Activated CD8-positive, alpha-beta memory T cell treated with anti-CD3 and anti-CD28 coated beads, Interleukin-2, amount 10 ng/mL, durations not matched to agents 7 days and 5 days (primary cell): ENCODE results near the gene UNC119B. TPM values are rescaled to one million over a fixed set of nuclear protein-coding genes. Genes with fewer than 3 reads are reported as not detected.

Source experiments
- ATAC-seq: fragments of 150-1000 bp; cut with Tn5 transposase; one replicate; pipeline ENCODE4 v1.10.0; 2021; ENCODE audit warnings: moderate library complexity
- CTCF ChIA-PET: fragments of 350-600 bp; sonication (Branson Sonifier 250); formaldehyde crosslinking; loops from one replicate; lab custom pipeline; 2021; ENCODE audit warnings: antibody characterized with exemption; lab: Charles Lee
- DNase-seq: peaks from one replicate; pipeline ENCODE4 v3.0.0-alpha.2; 2020
- H3K27ac Mint-ChIP-seq: one replicate; pipeline ENCODE4 v1.8.0; 2021; ENCODE audit warnings: mild to moderate bottlenecking, mixed read lengths
- H3K27me3 Mint-ChIP-seq: one replicate; pipeline ENCODE4 v1.8.0; 2021; ENCODE audit warnings: mixed read lengths
- H3K36me3 Mint-ChIP-seq: one replicate; pipeline ENCODE4 v1.8.0; 2021; ENCODE audit warnings: mild to moderate bottlenecking, mixed read lengths
- H3K4me1 Mint-ChIP-seq: one replicate; pipeline ENCODE4 v1.8.0; 2021; ENCODE audit warnings: mixed read lengths
- H3K4me3 Mint-ChIP-seq: one replicate; pipeline ENCODE4 v1.8.0; 2021; ENCODE audit warnings: mild to moderate bottlenecking, moderate library complexity, mixed read lengths
- H3K9me3 Mint-ChIP-seq: one replicate; pipeline ENCODE4 v1.8.0; 2022; ENCODE audit warnings: low read depth, mixed read lengths
- total RNA-seq, 2 experiments: library from RNA; stranded (reverse); gene quantifications; one replicate each; pipeline ENCODE4 v1.2.3, GENCODE V29; 2021

Gene UNC119B
- total RNA-seq, 2 experiments from 2014 or later, result 15.9 to 22.9 TPM

DNA sequence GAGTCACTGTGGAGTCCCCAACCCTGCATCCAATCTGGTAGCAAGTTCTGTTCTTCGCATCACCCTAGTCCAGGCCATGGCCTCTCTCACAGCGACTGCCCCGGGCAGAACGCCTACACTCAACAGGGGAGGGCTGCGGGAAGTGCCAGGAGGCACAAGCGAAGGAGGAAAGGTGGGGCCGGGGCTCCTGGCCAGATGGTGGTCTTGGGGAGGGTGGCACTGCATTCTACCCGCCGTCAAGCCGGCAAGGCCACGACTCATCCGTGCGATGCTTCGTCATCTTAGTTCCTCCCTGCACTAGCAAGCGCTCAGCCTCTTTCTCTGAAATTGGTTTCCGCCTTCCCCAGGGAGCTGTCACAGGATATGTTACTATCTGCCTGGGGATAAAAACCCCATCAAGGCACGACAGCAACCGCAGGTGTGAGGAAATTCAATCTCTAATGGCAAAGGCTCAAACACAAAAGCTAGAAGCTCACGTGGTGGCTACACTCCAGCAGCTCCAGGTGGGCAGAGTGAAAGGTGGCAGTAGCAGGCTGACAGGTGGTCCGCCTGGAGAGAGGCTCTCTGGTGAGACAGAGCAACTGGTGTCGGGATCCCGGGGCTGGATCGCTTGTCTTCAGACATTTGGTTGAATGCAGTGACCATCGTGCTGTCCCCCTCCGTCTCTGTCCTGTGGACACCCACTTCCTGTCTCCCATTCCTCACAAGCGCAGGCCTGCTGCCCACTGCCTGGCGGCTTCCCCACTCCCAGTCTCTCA, 49.5 kb downstream of the UNC119B start:
- H3K36me3 Mint-ChIP-seq, result peaks cover 10% of the 10 kb centered on the region
- no peaks in the 10 kb centered on the region for H3K4me1 Mint-ChIP-seq
- DNase-seq, result no peak
- no peak for ATAC-seq
- no peak overlapping the region for H3K27ac Mint-ChIP-seq
- H3K27me3 Mint-ChIP-seq, result no peaks in the 10 kb centered on the region
- CTCF ChIA-PET, result no interaction called here
- no peak overlapping the region for H3K4me3 Mint-ChIP-seq
- H3K9me3 Mint-ChIP-seq, result peaks cover 4% of the 10 kb centered on the region

DNA sequence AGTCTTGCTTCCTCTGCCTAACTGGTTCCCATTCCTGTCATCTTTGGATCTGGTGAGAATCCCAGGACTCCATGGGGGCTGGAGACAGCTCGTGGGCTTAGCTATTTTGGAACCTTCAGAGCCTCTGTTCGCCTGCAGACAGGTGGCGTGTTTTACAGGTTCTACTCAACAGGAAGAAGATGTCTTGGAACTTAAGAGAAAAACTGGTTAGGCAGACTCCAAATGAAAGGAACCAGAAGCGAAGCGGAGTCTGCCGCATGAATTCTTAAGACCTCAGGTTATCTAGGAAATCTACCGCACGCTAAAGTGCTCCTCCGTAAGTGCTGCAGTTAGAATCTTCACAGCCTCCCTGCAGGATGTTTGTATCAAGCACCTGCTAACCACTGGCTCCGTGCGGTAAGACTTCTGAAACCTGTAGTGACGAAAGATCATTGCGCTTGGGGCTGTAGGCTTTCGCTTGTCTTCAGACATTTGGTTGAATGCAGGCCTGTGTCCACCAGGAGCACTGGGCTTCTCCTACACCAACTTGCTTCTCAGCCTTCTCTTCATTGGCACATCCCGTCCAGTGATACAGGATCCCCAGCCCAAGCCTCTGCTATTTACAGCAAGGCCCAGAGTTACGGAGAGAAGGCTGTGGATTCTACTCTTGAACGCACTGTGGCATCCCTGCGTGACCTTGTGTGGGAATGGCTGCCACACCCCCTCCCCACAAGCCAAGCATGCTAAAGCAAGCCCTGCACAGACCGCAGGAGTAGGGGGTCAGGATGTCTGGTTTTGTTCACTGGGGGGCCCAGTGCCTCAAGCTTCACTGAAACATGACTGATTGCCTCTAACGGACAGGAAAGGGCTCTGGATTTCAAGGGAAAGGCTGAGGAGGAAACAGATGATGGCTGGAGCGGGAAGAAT, 50.3 kb downstream of the UNC119B start:
- DNase-seq, result no peak
- Mint-ChIP-seq H3K27me3 (no peaks in the 10 kb centered on the region), H3K4me1 (no peaks in the 10 kb centered on the region), H3K9me3 (no peaks in the 10 kb centered on the region), H3K27ac (no peak overlapping the region), H3K36me3 (peaks cover 4% of the 10 kb centered on the region), H3K4me3 (no peak overlapping the region)
- ATAC-seq, result no peak
- CTCF ChIA-PET, result interaction anchor here (1.0 to 1.3 kb wide), 2 partner anchors 112 to 211 kb away, joined by 3 read pairs; no protein-coding TSS in a partner anchor

DNA sequence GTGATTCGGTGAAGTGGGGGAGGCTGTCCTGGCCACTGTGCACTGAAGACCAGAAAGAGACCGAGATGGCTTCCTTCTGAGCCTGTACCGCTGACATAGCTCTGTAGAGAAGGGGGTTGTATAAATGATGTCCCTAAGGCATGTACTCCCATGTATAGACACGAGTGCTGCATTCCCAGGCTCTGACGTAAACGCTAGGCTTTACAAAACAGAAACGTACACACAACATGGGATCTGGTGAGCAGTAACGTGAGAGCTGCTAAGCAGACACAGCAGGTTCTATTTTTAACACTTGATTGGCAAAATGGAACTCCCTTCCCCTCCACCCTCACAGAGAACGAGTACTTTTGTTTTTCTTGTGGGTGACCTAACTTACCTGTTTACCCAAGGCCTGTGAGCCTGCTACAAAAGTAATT, 51.3 kb downstream of the UNC119B start:
- H3K36me3 Mint-ChIP-seq, result peaks cover 5% of the 10 kb centered on the region

DNA sequence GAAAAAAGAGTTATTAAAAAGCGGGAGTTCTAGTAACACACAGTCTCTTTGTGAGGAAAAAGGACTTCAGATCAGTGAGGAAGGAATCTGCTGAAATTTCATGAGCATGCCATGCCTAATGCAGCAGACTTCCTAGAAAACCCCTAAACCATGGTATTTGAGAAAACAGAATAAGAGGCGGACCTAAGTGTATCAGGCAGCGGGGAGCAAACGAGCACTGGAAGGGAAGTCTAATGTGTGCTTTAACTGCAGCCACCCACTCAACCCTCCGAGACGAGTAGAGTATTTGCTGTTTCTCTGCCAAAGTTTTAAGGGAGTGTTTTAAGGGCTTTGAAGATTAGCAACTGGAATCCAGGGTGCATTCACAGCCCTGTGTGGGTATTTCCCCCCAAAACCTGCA, 51.8 kb downstream of the UNC119B start:
- Mint-ChIP-seq H3K27ac (no peak overlapping the region), H3K27me3 (no peaks in the 10 kb centered on the region), H3K4me1 (no peaks in the 10 kb centered on the region), H3K4me3 (no peak overlapping the region), H3K36me3 (peaks cover 7% of the 10 kb centered on the region), H3K9me3 (no peaks in the 10 kb centered on the region)
- ATAC-seq (no peak), DNase-seq (no peak)
- CTCF ChIA-PET, result interaction anchor here (0.6 to 1.3 kb wide), 3 partner anchors 21 to 210 kb away, joined by 3 read pairs; no protein-coding TSS in a partner anchor

More for the DNA sequence above, 51.3 kb downstream of the UNC119B start:
- CTCF ChIA-PET, result interaction anchor here (0.6 to 1.3 kb wide), 3 partner anchors 21 to 210 kb away, joined by 3 read pairs; no protein-coding TSS in a partner anchor
- Mint-ChIP-seq H3K27ac (no peak overlapping the region), H3K27me3 (no peaks in the 10 kb centered on the region), H3K4me1 (no peaks in the 10 kb centered on the region), H3K9me3 (no peaks in the 10 kb centered on the region), H3K4me3 (no peak overlapping the region)
- no peak for DNase-seq
- ATAC-seq, result no peak

DNA sequence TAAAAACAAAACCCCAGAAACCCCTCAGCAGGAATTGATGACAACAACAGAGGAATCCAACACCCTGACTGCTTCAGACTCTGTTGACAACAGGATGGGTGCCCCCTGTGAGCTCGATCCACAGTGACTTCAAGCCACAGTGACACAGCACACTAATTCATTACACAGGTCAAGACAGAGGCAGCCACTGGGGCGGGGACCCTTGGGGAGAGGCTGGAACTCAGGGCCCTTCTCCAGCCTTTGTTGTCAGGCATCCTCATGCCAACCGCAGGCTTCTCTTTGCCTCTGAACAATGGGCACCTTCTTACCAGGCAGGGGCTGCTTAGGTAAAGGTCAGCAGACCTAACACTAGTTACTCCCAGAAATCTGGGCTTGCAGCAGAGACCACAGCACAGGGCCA, 53.0 kb downstream of the UNC119B start:
- CTCF ChIA-PET, result no interaction called here
- ATAC-seq (no peak), DNase-seq (no peak)
- H3K36me3 Mint-ChIP-seq, result peaks cover 7% of the 10 kb centered on the region
- no peak overlapping the region for H3K4me3 Mint-ChIP-seq
- no peaks in the 10 kb centered on the region for H3K9me3 Mint-ChIP-seq
- no peaks in the 10 kb centered on the region for H3K27me3 Mint-ChIP-seq
- H3K27ac Mint-ChIP-seq, result no peak overlapping the region
- no peaks in the 10 kb centered on the region for H3K4me1 Mint-ChIP-seq

DNA sequence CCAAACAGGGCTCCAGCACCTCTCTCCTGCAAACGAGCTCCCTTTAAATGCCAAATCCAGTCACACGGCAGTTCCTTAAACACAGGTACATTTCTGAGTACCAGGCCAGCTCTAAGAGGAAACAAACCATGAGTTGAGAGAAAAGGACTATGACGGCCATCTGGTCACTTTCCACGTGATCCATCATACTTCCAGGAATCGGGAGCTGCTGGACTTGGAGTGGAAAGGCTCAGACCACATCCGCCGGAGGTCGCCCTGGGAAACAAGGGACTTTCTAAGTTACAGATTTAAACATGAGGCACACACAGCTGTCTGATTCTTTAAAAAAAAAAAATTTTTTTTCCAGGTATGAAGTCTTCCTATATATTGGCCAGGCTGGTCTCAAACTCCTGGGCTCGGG, 54.6 kb downstream of the UNC119B start:
- no peaks in the 10 kb centered on the region for H3K27me3 Mint-ChIP-seq
- H3K4me3 Mint-ChIP-seq, result no peak overlapping the region
- H3K4me1 Mint-ChIP-seq, result no peaks in the 10 kb centered on the region
- CTCF ChIA-PET, result no interaction called here
- H3K36me3 Mint-ChIP-seq, result peaks cover 7% of the 10 kb centered on the region
- H3K9me3 Mint-ChIP-seq, result no peaks in the 10 kb centered on the region
- DNase-seq (no peak), ATAC-seq (no peak)
- no peak overlapping the region for H3K27ac Mint-ChIP-seq

DNA sequence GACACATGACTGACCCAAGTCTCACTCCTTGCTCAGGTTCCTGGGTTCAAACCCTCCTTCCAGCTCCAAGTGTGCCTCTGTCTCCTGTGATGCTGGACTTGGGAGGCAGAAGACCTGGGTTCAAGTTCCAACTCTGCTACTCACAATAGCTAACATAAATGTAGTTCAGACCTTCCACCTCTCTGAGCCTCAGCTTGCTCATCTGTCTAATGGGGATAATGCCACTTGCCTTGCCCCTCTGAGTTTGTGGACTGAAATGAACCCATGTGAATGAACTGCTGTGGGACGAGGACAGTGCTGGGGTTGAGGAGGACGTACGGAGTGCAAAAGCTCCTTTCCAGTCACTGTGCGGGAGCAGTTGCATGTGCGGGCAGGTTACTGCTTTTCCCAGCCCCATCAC, 56.3 kb downstream of the UNC119B start:
- peaks cover 7% of the 10 kb centered on the region for H3K36me3 Mint-ChIP-seq
- no peak overlapping the region for H3K27ac Mint-ChIP-seq
- H3K27me3 Mint-ChIP-seq, result no peaks in the 10 kb centered on the region
- no peaks in the 10 kb centered on the region for H3K4me1 Mint-ChIP-seq
- no peak overlapping the region for H3K4me3 Mint-ChIP-seq
- CTCF ChIA-PET, result no interaction called here
- H3K9me3 Mint-ChIP-seq, result no peaks in the 10 kb centered on the region
- DNase-seq, result no peak
- no peak for ATAC-seq

DNA sequence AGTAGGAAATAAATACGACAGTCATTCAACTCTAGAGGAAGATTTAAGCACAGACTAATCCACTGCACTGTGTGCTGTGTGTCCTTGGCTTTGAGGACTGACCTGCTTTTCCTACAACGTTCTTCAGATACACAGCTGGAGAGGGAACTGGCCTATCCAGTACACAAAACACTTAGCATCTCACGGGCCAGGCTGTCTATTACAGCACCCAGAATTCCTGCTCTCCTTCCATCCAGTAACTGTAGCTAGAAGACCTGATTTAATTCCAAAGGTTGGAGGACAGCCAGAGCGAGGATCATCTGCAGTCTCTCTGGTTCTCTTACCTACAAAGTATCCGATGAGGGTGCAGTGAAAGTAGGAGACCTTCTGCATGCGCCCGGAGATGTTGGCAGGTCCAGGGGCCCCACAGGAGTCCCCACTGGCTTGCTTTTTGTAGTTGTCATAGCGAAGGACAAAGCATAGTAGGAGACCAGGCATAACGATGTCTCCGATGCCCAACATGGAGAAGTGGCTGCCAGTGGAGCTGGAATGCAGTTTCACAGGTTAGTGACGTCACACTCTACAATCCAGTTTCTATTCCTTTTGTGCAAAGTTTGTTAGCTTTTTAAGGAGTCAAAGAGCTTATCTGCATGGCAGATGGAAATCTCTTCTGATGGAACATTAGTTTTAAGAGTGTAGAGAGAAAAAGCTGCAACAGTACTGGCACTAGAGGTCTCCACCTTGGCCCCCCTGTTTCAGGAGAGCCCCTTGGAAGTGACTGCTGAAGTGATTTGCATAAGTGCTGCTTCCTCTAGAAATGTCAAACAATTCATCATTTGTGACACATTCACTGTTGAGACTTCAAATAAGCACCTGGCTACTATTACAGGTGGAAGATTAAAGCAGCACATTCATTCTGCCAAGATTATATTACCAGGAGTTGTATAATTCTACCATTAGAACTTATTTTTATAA, 57.1 kb downstream of the UNC119B start:
- Mint-ChIP-seq H3K9me3 (no peaks in the 10 kb centered on the region), H3K27me3 (no peaks in the 10 kb centered on the region), H3K36me3 (peaks cover 3% of the 10 kb centered on the region), H3K4me1 (no peaks in the 10 kb centered on the region), H3K27ac (no peak overlapping the region), H3K4me3 (no peak overlapping the region)
- ATAC-seq, result no peak
- DNase-seq, result no peak
- CTCF ChIA-PET, result interaction anchor here (1.0 kb wide), 1 partner anchor 23 kb away, joined by 3 read pairs; no protein-coding TSS in a partner anchor

DNA sequence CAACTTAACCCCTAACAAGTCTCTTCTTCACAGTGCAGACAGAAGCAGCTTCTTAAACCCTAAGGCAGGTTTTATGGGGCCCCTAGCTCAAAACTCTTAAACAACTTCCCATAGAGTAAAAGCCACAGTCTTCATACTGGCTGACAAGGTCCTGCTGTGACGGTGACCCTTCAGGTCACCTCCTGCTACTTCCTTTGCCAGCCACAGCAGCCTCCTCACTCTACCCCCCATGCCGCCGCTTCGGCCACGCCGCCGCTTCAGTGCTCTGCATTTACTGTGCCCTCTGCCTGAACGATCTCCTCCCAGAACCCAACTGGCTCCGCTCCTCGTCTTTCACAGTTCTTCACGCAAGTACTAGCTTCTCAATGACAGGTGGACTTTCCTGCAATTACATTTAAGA, 60.8 kb downstream of the UNC119B start:
- no peaks in the 10 kb centered on the region for H3K27me3 Mint-ChIP-seq
- CTCF ChIA-PET, result no interaction called here
- no peaks in the 10 kb centered on the region for H3K9me3 Mint-ChIP-seq
- DNase-seq (peak; percentile 31), ATAC-seq (no peak)
- peak overlapping the region; percentile 37 for H3K27ac Mint-ChIP-seq
- peaks cover 3% of the 10 kb centered on the region for H3K36me3 Mint-ChIP-seq
- H3K4me3 Mint-ChIP-seq, result no peak overlapping the region
- H3K4me1 Mint-ChIP-seq, result peaks cover 12% of the 10 kb centered on the region

Other genes with a start within 250 kb of the UNC119B start
- 100 to 1,000 TPM; 195 to 240 TPM for gene SRSF9, start 240.7 kb upstream of the UNC119B start, total RNA-seq
- 100 to 1,000 TPM; 190 to 264 TPM for gene DYNLL1, start 214.3 kb upstream of the UNC119B start, total RNA-seq
- gene COQ5, start 181.3 kb upstream of the UNC119B start, total RNA-seq, result 10 to 100 TPM; 26.4 to 34.0 TPM
- 100 to 1,000 TPM; 209 to 217 TPM for gene RNF10, start 176.1 kb upstream of the UNC119B start, total RNA-seq
- 10 to 100 TPM; 63.1 to 65.1 TPM for gene POP5, start 129.1 kb upstream of the UNC119B start, total RNA-seq
- gene CABP1, start 69.8 kb upstream of the UNC119B start, total RNA-seq, result not detected
- 10 to 100 TPM; 74.5 to 96.2 TPM for gene MLEC, start 23.3 kb upstream of the UNC119B start, total RNA-seq
- gene ACADS, start 15.4 kb downstream of the UNC119B start, total RNA-seq, result 10 to 100 TPM; 14.6 to 17.6 TPM
- gene SPPL3, start 193.9 kb downstream of the UNC119B start, total RNA-seq, result 10 to 100 TPM; 21.3 to 24.2 TPM